Neural progenitor cell (in vitro differentiated cells): ENCODE measurements around the gene CHAF1A. TPM values are rescaled to one million over a fixed set of nuclear protein-coding genes. Genes with fewer than 3 reads are reported as not detected.

Experiments
- DNase-seq: peaks from one replicate; pipeline ENCODE4 v3.0.0-alpha.2; 2016; ENCODE audit warnings: low spot score
- H2AFZ ChIP-seq: fragments of 200-600 bp; sonication (generic); replicated peaks from 2 replicates; pipeline ENCODE4 v1.6.1; 2016; ENCODE audit warnings: antibody characterized with exemption
- H3F3A ChIP-seq: fragments of 200-600 bp; sonication (generic); 2 replicates; pipeline ENCODE4 v1.6.1; 2016; ENCODE audit warnings: antibody characterized with exemption, low read depth
- H3K27ac ChIP-seq: fragments of 200-600 bp; sonication (generic); 2 replicates; pipeline ENCODE4 v1.5.1; 2016; ENCODE audit warnings: mild to moderate bottlenecking
- H3K27me3 ChIP-seq: fragments of 200-600 bp; sonication (generic); 2 replicates; pipeline ENCODE4 v1.6.1; 2016; ENCODE audit warnings: mild to moderate bottlenecking, moderate library complexity
- H3K36me3 ChIP-seq: fragments of 200-600 bp; sonication (generic); 2 replicates; pipeline ENCODE4 v1.5.1; 2016
- H3K4me1 ChIP-seq: fragments of 200-600 bp; sonication (generic); 2 replicates; pipeline ENCODE4 v1.6.1; 2016; ENCODE audit warnings: mixed run types
- H3K4me2 ChIP-seq: fragments of 200-600 bp; sonication (generic); 2 replicates; pipeline ENCODE4 v1.6.1; 2016
- H3K4me3 ChIP-seq: fragments of 200-600 bp; sonication (generic); 2 replicates; pipeline ENCODE4 v1.5.1; 2016
- H3K79me2 ChIP-seq: fragments of 200-600 bp; sonication (generic); 2 replicates; pipeline ENCODE4 v1.6.1; 2016; ENCODE audit warnings: low read depth
- H3K9ac ChIP-seq: fragments of 200-600 bp; sonication (generic); 2 replicates; pipeline ENCODE4 v1.6.1; 2016
- H3K9me3 ChIP-seq: fragments of 200-600 bp; sonication (generic); 2 replicates; pipeline ENCODE4 v1.5.1; 2016; ENCODE audit warnings: low read depth
- H4K20me1 ChIP-seq: fragments of 200-600 bp; sonication (generic); 2 replicates; pipeline ENCODE4 v1.6.1; 2016; ENCODE audit warnings: low read depth
- H3K27ac Mint-ChIP-seq: 3 replicates; pipeline ENCODE4 v1.8.0; 2021; ENCODE audit warnings: mixed read lengths
- H3K27me3 Mint-ChIP-seq: 2 replicates; pipeline ENCODE4 v1.8.0; 2022; ENCODE audit warnings: low read depth, mild to moderate bottlenecking, inconsistent platforms, moderate library complexity, mixed read lengths; ENCODE audit not compliant: insufficient read depth
- H3K36me3 Mint-ChIP-seq: 3 replicates; pipeline ENCODE4 v1.8.0; 2021; ENCODE audit warnings: mixed read lengths
- H3K4me1 Mint-ChIP-seq: 3 replicates; pipeline ENCODE4 v1.8.0; 2021; ENCODE audit warnings: mixed read lengths
- H3K4me3 Mint-ChIP-seq: 3 replicates; pipeline ENCODE4 v1.8.0; 2021; ENCODE audit warnings: mild to moderate bottlenecking, moderate library complexity, mixed read lengths
- H3K9me3 Mint-ChIP-seq: 3 replicates; pipeline ENCODE4 v1.8.0; 2020; ENCODE audit warnings: mixed read lengths
- EZH2 ChIP-seq: fragments of 200-600 bp; sonication (generic); IDR thresholded peaks from 2 replicates; pipeline ENCODE4 v1.6.1; 2017; ENCODE audit warnings: antibody characterized with exemption, mild to moderate bottlenecking, moderate library complexity
- EZH2phosphoT487 ChIP-seq: fragments of 200-600 bp; sonication (generic); IDR thresholded peaks from 2 replicates; pipeline ENCODE4 v1.6.1; 2017; ENCODE audit warnings: antibody characterized with exemption
- total RNA-seq: library from RNA; depleted of rRNA; stranded (reverse); fragments of >200 nt; gene quantifications from 2 replicates; pipeline ENCODE4 v1.2.3, GENCODE V29; 2015; ENCODE audit warnings: low replicate concordance
- TF ChIP-seq, protein P1 (sequence below): fragments of 200-600 bp; sonication (generic); IDR thresholded peaks from 2 replicates; pipeline ENCODE4 v1.5.1; 2017; ENCODE audit warnings: antibody characterized with exemption, mild to moderate bottlenecking

The CHAF1A gene
- total RNA-seq, 1 donor from 2014 or later: 37.5 TPM

DNA sequence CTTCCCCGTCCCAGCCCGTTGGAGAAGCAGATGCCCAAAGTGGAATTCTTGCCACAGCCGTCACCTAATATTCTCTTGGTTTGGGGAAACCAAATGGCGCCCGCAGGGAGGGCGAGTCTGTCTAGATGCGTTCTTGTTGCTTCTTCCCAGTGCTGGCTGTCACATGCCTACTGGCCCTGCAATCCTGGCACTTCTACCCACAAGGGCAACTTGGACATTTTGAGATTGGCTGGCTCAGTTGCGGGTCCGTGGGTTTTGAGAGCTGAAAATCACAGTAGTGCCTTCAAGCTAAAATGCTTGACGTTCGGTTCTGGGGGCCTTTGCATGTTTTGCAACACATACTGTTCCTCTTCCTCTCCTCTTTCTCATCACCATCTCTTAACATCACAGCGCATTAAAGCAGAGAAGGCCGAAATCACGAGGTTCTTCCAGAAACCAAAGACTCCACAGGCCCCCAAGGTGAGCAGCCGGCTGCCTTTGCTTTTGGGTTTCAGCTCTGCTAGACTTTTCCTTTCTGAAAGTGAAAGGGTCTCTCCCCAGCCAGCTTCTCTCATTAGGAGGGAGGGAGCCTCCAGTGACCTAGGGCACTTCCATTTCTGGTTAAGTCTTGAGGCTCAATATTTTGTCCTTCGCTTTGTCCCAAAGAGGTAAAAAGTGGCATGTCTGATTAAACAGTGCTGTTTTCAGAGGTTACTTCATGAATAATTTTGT lies 21.1 kb downstream of the CHAF1A start:
- Histone ChIP-seq H3F3A (no peaks in the 10 kb centered on the region), H3K27ac (no peak overlapping the region), H2AFZ (no peak overlapping the region), H3K79me2 (peaks cover 31% of the 10 kb centered on the region), H4K20me1 (peaks cover 23% of the 10 kb centered on the region), H3K4me2 (no peak overlapping the region), H3K4me1 (no peaks in the 10 kb centered on the region), H3K36me3 (no peaks in the 10 kb centered on the region), H3K9me3 (no peaks in the 10 kb centered on the region), H3K4me3 (no peak overlapping the region), H3K27me3 (no peaks in the 10 kb centered on the region), H3K9ac (no peak overlapping the region)
- no peaks in the 10 kb centered on the region for H3K4me1 Mint-ChIP-seq
- no peak overlapping the region for H3K4me3 Mint-ChIP-seq
- H3K36me3 Mint-ChIP-seq: peaks cover 29% of the 10 kb centered on the region
- DNase-seq: no peak
- TF ChIP-seq, protein P1, sequence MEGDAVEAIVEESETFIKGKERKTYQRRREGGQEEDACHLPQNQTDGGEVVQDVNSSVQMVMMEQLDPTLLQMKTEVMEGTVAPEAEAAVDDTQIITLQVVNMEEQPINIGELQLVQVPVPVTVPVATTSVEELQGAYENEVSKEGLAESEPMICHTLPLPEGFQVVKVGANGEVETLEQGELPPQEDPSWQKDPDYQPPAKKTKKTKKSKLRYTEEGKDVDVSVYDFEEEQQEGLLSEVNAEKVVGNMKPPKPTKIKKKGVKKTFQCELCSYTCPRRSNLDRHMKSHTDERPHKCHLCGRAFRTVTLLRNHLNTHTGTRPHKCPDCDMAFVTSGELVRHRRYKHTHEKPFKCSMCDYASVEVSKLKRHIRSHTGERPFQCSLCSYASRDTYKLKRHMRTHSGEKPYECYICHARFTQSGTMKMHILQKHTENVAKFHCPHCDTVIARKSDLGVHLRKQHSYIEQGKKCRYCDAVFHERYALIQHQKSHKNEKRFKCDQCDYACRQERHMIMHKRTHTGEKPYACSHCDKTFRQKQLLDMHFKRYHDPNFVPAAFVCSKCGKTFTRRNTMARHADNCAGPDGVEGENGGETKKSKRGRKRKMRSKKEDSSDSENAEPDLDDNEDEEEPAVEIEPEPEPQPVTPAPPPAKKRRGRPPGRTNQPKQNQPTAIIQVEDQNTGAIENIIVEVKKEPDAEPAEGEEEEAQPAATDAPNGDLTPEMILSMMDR: no peak
- no peak for TF ChIP-seq EZH2phosphoT487
- no peak for TF ChIP-seq EZH2
- no peaks in the 10 kb centered on the region for H3K9me3 Mint-ChIP-seq
- H3K27ac Mint-ChIP-seq: no peak overlapping the region
- H3K27me3 Mint-ChIP-seq: peaks cover 2% of the 10 kb centered on the region

- H3K79me2 ChIP-seq: peaks cover 13% of the 10 kb centered on the region
- H3K4me3 ChIP-seq: no peak overlapping the region
- H3K4me3 Mint-ChIP-seq: no peak overlapping the region
- no peaks in the 10 kb centered on the region for H3K4me1 Mint-ChIP-seq
- no peak overlapping the region for H2AFZ ChIP-seq
- H3K27ac Mint-ChIP-seq: no peak overlapping the region
- no peaks in the 10 kb centered on the region for H3K4me1 ChIP-seq
- no peak overlapping the region for H3K27ac ChIP-seq
- no peak overlapping the region for H3K4me2 ChIP-seq
- no peaks in the 10 kb centered on the region for H3K9me3 Mint-ChIP-seq
- H3K36me3 Mint-ChIP-seq: peaks cover 39% of the 10 kb centered on the region
- DNase-seq: no peak
- no peaks in the 10 kb centered on the region for H3K36me3 ChIP-seq
- H3K27me3 Mint-ChIP-seq: peaks cover 2% of the 10 kb centered on the region
- H3K9ac ChIP-seq: no peak overlapping the region
- peaks cover 17% of the 10 kb centered on the region for H4K20me1 ChIP-seq
- no peaks in the 10 kb centered on the region for H3K9me3 ChIP-seq
- no peaks in the 10 kb centered on the region for H3F3A ChIP-seq
- no peaks in the 10 kb centered on the region for H3K27me3 ChIP-seq
- TF ChIP-seq, protein P1: no peak
- no peak for TF ChIP-seq EZH2
- no peak for TF ChIP-seq EZH2phosphoT487
These were observed 23.1 kb downstream of the CHAF1A start for GRCh38 chr19:4425537-4425936.

- TF ChIP-seq, protein P1: no peak
- Histone ChIP-seq H4K20me1 (peaks cover 3% of the 10 kb centered on the region), H3K4me3 (no peak overlapping the region), H3K79me2 (no peaks in the 10 kb centered on the region), H3K27me3 (no peaks in the 10 kb centered on the region), H3K36me3 (no peaks in the 10 kb centered on the region), H3K4me1 (no peaks in the 10 kb centered on the region), H3K4me2 (no peak overlapping the region), H3K27ac (no peak overlapping the region), H3K9me3 (no peaks in the 10 kb centered on the region), H3K9ac (no peak overlapping the region), H2AFZ (no peak overlapping the region), H3F3A (no peaks in the 10 kb centered on the region)
- no peaks in the 10 kb centered on the region for H3K4me1 Mint-ChIP-seq
- peaks cover 2% of the 10 kb centered on the region for H3K27me3 Mint-ChIP-seq
- no peak for DNase-seq
- no peak overlapping the region for H3K27ac Mint-ChIP-seq
- H3K4me3 Mint-ChIP-seq: no peak overlapping the region
- peaks cover 45% of the 10 kb centered on the region for H3K36me3 Mint-ChIP-seq
- no peaks in the 10 kb centered on the region for H3K9me3 Mint-ChIP-seq
These were observed 26.0 kb downstream of the CHAF1A start for GRCh38 chr19:4428326-4428975.
